ENCODE data around the gene ZCCHC14.
"Not testable (repeated sequence)": the region's sequence is repeated elsewhere in the genome, so short reads cannot be mapped to it uniquely, and the experiment has no call there.

The ZCCHC14 gene

GRCh38 chr16:87376660-87377059, 116.2 kb downstream of the ZCCHC14 start:
- no peak for DNase-seq

GRCh38 chr16:87375426-87376135, 117.2 kb downstream of the ZCCHC14 start:
- DNase-seq, result no peak

- DNase-seq, result no peak
Observed at GRCh38 chr16:87374313-87374712, 118.5 kb downstream of the ZCCHC14 start.

- no peak for DNase-seq
Observed at GRCh38 chr16:87372305-87372704, 120.5 kb downstream of the ZCCHC14 start.

- no peak for DNase-seq
Observed at GRCh38 chr16:87371261-87371866, 121.5 kb downstream of the ZCCHC14 start.

GRCh38 chr16:87369796-87370719, 122.8 kb downstream of the ZCCHC14 start:
- no peak for DNase-seq

- no peak for DNase-seq
Observed at GRCh38 chr16:87369117-87369765, 123.6 kb downstream of the ZCCHC14 start.

GRCh38 chr16:87368029-87368770, 124.6 kb downstream of the ZCCHC14 start:
- no peak for DNase-seq

GRCh38 chr16:87367529-87367928, 125.3 kb downstream of the ZCCHC14 start:
- DNase-seq, result no peak

- no peak for DNase-seq
Observed at GRCh38 chr16:87366930-87367329, 125.9 kb downstream of the ZCCHC14 start.

- no peak for DNase-seq
Observed at GRCh38 chr16:87366288-87366687, 126.5 kb downstream of the ZCCHC14 start.

GRCh38 chr16:87365021-87365713, 127.7 kb downstream of the ZCCHC14 start:
- no peak for DNase-seq

GRCh38 chr16:87363771-87364455, 128.9 kb downstream of the ZCCHC14 start:
- no peak for DNase-seq

- not testable (repeated sequence) for DNase-seq
Observed at GRCh38 chr16:87362828-87363559, 129.8 kb downstream of the ZCCHC14 start.

GRCh38 chr16:87361916-87362619, 130.8 kb downstream of the ZCCHC14 start:
- no peak for DNase-seq

GRCh38 chr16:87360862-87361610, 131.8 kb downstream of the ZCCHC14 start:
- DNase-seq, result no peak

- DNase-seq, result no peak
Observed at GRCh38 chr16:87359121-87359520, 133.7 kb downstream of the ZCCHC14 start.

- no peak for DNase-seq
Observed at GRCh38 chr16:87358696-87359095, 134.1 kb downstream of the ZCCHC14 start.

GRCh38 chr16:87358250-87358649, 134.6 kb downstream of the ZCCHC14 start:
- no peak for DNase-seq

Measured in activated CD4-positive, alpha-beta T cell treated with anti-CD3 and anti-CD28 coated beads, Interleukin-10, Interleukin-2, amounts not matched to agents 100 ng/mL and 50 ng/mL, durations not matched to agents 16 hours and 8 hours (primary cell).